Central memory CD8-positive, alpha-beta T cell (primary cell): Measurements from ENCODE around the gene MECR.
"Not testable (repeated sequence)": the region's sequence is repeated elsewhere in the genome, so short reads cannot be mapped to it uniquely, and the experiment has no call there.

Experiments
- ATAC-seq: fragments of 150-1000 bp; cut with Tn5 transposase; replicated peaks from 2 replicates; pipeline ENCODE4 v1.10.0; 2022; ENCODE audit warnings: mild to moderate bottlenecking, moderate FRiP score, moderate number of reproducible peaks; ENCODE audit not compliant: poor library complexity, severe bottlenecking; ENCODE audit errors: extremely low read depth
- DNase-seq, 2 donors: peaks; one replicate each; pipeline ENCODE4 v3.0.0; 2021; ENCODE audit warnings: low spot score in 2 of 2
- H3K27ac Mint-ChIP-seq: one replicate; pipeline ENCODE4 v1.8.0; 2022; ENCODE audit warnings: low read depth, mild to moderate bottlenecking, moderate library complexity, mixed read lengths
- H3K27me3 Mint-ChIP-seq: one replicate; pipeline ENCODE4 v1.8.0; 2022; ENCODE audit warnings: mixed read lengths
- H3K36me3 Mint-ChIP-seq: one replicate; pipeline ENCODE4 v1.8.0; 2022; ENCODE audit warnings: mild to moderate bottlenecking, moderate library complexity, mixed read lengths; ENCODE audit not compliant: insufficient read depth
- H3K4me1 Mint-ChIP-seq: one replicate; pipeline ENCODE4 v1.8.0; 2022; ENCODE audit warnings: mixed read lengths
- H3K4me3 Mint-ChIP-seq: one replicate; pipeline ENCODE4 v1.8.0; 2022; ENCODE audit warnings: mild to moderate bottlenecking, moderate library complexity, mixed read lengths
- H3K9me3 Mint-ChIP-seq: one replicate; pipeline ENCODE4 v1.8.0; 2022; ENCODE audit warnings: mixed read lengths

Gene MECR

GRCh38 chr1:29164588-29164987, 66.1 kb downstream of the MECR start:
- H3K9me3 Mint-ChIP-seq: no peaks in the 10 kb centered on the region
- no peak overlapping the region for H3K4me3 Mint-ChIP-seq
- peaks cover 42% of the 10 kb centered on the region for H3K36me3 Mint-ChIP-seq
- H3K27ac Mint-ChIP-seq: peak overlapping the region; percentile 55
- no peaks in the 10 kb centered on the region for H3K27me3 Mint-ChIP-seq
- ATAC-seq (no peak), DNase-seq (no peak)
- peaks cover 52% of the 10 kb centered on the region for H3K4me1 Mint-ChIP-seq

- DNase-seq (no peak), ATAC-seq (no peak)
- Mint-ChIP-seq H3K27me3 (no peaks in the 10 kb centered on the region), H3K9me3 (no peaks in the 10 kb centered on the region), H3K4me1 (peaks cover 37% of the 10 kb centered on the region), H3K36me3 (peaks cover 53% of the 10 kb centered on the region), H3K4me3 (no peak overlapping the region), H3K27ac (no peak overlapping the region)
Measured at GRCh38 chr1:29162476-29163138, 68.1 kb downstream of the MECR start.

DNA sequence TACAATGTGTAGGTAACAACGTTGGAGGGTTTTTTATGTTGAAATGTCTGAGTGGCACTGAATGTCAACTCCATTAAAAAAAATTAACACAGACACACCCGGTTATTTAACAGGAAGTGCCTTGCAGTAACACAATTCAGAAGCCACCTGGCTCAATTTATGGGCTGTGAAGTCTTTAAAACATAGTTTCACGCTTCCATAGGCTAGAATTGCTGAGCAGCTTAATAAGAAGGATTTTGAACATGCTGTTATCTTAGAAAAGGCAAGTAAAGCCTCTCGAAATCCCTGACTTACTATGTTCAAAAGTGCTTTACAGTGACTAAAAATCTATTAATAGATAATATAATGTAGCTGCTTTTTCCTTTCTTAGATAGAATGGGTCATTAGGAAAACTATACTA, 68.7 kb downstream of the MECR start:
- peaks cover 51% of the 10 kb centered on the region for H3K36me3 Mint-ChIP-seq

DNA sequence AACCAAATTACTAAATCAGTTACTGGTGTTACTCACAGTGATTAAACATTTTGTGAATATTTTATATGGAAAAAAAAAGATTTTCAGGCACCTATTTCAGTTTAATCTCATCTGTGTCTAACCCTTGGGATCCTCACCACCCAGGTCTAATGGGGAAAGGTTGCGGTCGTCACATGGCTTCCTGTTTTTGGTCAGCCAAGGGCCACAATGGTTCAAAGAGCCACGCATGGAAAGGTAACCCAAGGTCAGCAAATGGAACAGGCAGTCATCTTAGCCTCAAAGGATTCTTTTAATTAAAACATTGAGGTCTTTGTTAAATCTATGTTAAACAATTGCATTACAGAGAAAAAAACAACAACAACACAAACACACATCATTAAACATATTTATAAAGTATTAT, 71.0 kb downstream of the MECR start:
- Mint-ChIP-seq H3K9me3 (no peaks in the 10 kb centered on the region), H3K4me3 (no peak overlapping the region), H3K27me3 (no peaks in the 10 kb centered on the region), H3K36me3 (peaks cover 50% of the 10 kb centered on the region), H3K4me1 (peaks cover 13% of the 10 kb centered on the region), H3K27ac (no peak overlapping the region)
- ATAC-seq (no peak), DNase-seq (no peak)

More for the DNA sequence above, 68.7 kb downstream of the MECR start:
- H3K4me3 Mint-ChIP-seq: no peak overlapping the region
- no peak for DNase-seq
- no peaks in the 10 kb centered on the region for H3K9me3 Mint-ChIP-seq
- no peak for ATAC-seq
- peaks cover 33% of the 10 kb centered on the region for H3K4me1 Mint-ChIP-seq
- H3K27me3 Mint-ChIP-seq: no peaks in the 10 kb centered on the region
- peak overlapping the region; percentile 38 for H3K27ac Mint-ChIP-seq

DNA sequence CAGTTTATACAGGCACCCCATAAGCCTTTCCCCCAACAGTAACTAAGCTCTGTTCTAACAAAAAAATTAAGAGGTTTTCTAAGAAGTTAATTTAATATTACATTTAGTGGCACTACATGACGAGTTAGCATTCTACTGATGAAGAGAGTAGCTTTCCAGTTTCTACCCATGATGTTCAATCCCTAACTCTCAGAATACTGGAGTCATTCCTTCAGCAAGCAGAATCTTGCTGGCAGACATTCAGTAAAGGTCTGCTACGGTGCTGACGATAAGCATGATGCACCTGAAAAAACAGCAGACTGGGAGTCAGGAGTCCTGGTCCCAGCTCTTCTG, 73.5 kb downstream of the MECR start:
- peaks cover 5% of the 10 kb centered on the region for H3K4me1 Mint-ChIP-seq
- H3K27ac Mint-ChIP-seq: no peak overlapping the region
- H3K4me3 Mint-ChIP-seq: no peak overlapping the region
- DNase-seq (no peak), ATAC-seq (no peak)
- H3K27me3 Mint-ChIP-seq: no peaks in the 10 kb centered on the region
- H3K9me3 Mint-ChIP-seq: no peaks in the 10 kb centered on the region
- H3K36me3 Mint-ChIP-seq: peaks cover 72% of the 10 kb centered on the region

DNA sequence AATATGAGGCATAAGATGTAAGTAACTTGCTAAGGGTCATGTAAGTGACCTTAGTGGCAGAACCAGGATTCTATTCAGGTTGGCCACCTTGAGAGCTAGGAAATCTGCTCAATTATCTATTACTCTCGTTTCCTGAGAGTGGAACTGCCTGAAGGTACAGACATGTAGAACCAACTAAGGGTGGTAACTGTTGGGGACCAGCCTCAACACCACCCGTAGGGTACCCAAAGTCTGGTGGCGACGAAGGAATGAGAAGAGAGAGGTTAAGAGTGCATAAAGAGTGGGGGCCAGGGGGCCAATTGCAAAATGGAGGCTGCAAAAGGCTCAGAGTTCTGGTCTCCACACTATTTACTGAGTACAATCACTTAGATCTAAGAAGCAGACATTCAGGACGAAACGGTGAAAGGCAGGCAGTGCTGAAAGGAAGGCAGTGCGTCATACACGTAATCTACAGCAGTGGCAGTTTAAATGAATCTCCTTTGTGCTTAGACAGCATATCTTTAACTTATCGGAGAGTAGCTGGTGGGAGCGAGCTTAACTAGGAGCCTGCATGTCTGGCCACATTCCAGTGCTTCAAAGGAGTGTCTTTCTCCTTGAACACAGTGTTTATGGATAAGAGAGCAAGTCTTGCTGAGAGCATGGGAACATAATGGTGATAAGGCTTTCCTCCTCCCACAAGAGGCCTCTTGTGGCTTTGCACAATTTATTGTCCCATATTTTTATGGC, 74.0 kb downstream of the MECR start:
- Mint-ChIP-seq H3K4me3 (no peak overlapping the region), H3K27ac (no peak overlapping the region), H3K27me3 (no peaks in the 10 kb centered on the region), H3K36me3 (peaks cover 76% of the 10 kb centered on the region), H3K9me3 (no peaks in the 10 kb centered on the region), H3K4me1 (peaks cover 9% of the 10 kb centered on the region)
- no peak for DNase-seq
- no peak for ATAC-seq

DNA sequence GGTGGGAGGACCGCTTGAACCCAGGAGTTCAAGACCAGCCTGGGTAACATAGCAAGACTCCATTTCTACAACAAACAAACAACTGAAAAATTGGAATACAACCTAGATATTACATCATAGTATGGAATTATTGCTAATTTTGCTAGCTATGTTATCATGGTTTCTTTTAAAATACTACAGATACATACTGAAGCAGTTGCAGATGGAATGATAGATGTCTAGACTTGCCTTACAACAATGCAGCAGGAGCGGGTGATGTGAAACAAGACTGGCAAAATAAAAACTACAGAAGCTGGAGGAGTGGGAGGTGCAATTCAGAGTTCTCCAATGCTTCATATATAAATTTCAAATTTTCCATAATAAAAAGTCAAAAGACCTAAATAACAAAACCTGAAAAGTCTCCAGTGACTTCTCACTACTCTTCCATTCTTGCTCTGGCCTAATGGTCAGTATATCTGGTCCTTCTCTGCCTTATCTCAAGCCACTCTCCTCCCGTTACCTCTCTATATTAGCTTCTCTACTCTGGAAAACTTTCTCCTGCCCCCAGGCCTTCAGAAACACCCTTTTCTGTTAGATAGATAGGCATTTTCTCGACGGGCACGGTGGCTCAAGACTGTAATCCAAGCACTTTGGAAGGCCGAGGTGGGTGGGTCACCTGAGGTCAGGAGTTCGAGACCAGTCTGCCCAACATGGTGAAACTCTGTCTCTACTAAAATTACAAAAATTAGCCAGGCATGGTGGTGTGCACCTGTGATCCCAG, 78.5 kb downstream of the MECR start:
- H3K27me3 Mint-ChIP-seq: no peaks in the 10 kb centered on the region
- DNase-seq (no peak), ATAC-seq (no peak)
- H3K9me3 Mint-ChIP-seq: no peaks in the 10 kb centered on the region
- no peak overlapping the region for H3K27ac Mint-ChIP-seq
- H3K4me3 Mint-ChIP-seq: no peak overlapping the region
- peaks cover 92% of the 10 kb centered on the region for H3K36me3 Mint-ChIP-seq
- H3K4me1 Mint-ChIP-seq: peaks cover 27% of the 10 kb centered on the region

- H3K9me3 Mint-ChIP-seq, H3K4me3 Mint-ChIP-seq, ATAC-seq, DNase-seq, H3K27me3 Mint-ChIP-seq, H3K27ac Mint-ChIP-seq: not testable (repeated sequence)
- H3K36me3 Mint-ChIP-seq: peaks cover 94% of the 10 kb centered on the region
- peaks cover 27% of the 10 kb centered on the region for H3K4me1 Mint-ChIP-seq
Measured at GRCh38 chr1:29150346-29150745, 80.4 kb downstream of the MECR start.

DNA sequence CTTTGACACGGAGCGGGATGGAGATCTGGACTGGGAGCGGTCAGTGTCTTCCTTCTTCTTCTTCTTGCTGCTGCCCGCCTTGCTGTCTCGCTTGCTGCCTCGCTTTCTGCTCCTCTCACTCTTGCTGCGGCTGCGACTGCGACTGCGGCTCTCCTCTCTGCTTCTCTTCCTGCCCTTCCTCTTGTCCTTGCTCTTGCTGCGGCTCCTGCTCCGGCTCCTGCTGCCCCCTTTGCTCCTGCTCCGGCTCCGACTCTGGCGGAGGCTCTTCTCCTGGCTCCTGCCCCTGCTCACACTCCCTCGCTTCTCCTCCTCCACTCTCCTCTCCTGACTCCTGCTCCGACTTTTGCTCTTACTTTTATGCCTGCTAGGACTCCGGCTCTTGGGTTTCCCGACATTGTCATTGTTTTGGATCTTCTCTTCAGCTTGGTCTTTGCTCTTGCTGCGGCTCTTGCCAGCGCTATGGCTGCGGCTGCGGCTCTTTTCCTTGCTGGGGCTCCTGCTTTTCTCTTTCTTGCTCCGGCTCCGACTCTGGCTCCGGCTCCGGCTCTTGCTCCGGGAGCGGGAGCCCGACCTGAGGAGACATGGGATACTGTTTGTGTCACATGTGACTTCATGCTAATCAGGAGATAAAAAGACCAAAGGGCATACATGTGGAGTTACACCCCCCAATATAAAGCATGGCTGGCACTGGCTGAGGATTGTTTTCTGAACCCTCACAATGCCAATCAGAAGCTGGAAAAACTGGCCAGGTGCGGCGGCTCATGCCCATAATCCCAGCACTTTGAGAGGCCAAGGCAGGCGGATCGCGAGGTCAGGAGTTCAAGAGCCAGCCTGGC, 81.9 kb downstream of the MECR start:
- Mint-ChIP-seq H3K36me3 (peaks cover 83% of the 10 kb centered on the region), H3K4me1 (peaks cover 27% of the 10 kb centered on the region), H3K9me3 (no peaks in the 10 kb centered on the region), H3K27me3 (no peaks in the 10 kb centered on the region), H3K4me3 (no peak overlapping the region), H3K27ac (peak overlapping the region; percentile 62)
- ATAC-seq (no peak), DNase-seq (no peak)

GRCh38 chr1:29145739-29146437, 84.8 kb downstream of the MECR start:
- H3K27ac Mint-ChIP-seq: no peak overlapping the region

DNA sequence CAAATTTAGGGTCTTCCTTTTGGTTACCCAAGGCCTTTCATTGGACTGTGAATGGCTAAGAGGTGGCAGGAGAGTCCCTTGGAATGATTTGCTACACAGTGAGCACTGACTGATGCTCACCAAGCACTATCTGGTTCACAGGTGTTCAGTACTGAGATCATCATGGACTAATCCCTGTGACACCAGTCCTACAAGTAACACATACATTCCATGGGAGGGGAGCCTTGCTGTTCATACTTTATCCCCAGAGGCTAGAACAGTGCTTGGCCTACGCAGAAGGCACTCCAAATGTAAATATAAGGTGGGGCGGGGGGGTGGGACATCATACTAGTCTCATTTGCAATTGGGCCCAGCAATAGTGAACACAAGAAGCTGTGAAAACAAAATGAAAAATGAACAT, 86.6 kb downstream of the MECR start:
- Mint-ChIP-seq H3K27me3 (no peaks in the 10 kb centered on the region), H3K36me3 (peaks cover 38% of the 10 kb centered on the region), H3K27ac (no peak overlapping the region), H3K4me1 (peaks cover 7% of the 10 kb centered on the region), H3K9me3 (no peaks in the 10 kb centered on the region), H3K4me3 (no peak overlapping the region)
- DNase-seq (no peak), ATAC-seq (no peak)

More at GRCh38 chr1:29145739-29146437, 84.8 kb downstream of the MECR start:
- no peak overlapping the region for H3K4me3 Mint-ChIP-seq
- H3K9me3 Mint-ChIP-seq: no peaks in the 10 kb centered on the region
- H3K36me3 Mint-ChIP-seq: peaks cover 54% of the 10 kb centered on the region
- ATAC-seq (no peak), DNase-seq (no peak)
- no peaks in the 10 kb centered on the region for H3K27me3 Mint-ChIP-seq
- H3K4me1 Mint-ChIP-seq: peaks cover 12% of the 10 kb centered on the region

DNA sequence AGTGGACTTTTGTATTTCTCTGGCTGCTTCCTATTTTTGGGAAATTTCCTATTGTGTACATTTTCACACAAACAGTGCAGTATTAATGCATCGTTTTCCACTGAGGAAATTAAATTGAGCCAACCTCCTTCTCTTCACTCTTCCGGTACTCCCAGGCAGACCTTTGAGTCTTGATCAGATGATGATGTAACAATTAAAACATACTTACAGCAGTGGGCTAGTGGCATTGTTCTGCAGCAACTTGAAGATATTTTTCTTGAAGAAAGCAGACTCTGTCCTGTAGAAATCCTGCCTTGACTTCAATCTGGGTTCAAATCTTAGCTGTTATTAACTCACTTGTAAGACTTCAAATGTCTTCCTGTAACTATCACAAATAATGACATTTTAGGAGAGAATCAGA, 88.0 kb downstream of the MECR start:
- H3K4me3 Mint-ChIP-seq: no peak overlapping the region
- no peaks in the 10 kb centered on the region for H3K27me3 Mint-ChIP-seq
- no peaks in the 10 kb centered on the region for H3K9me3 Mint-ChIP-seq
- no peak for ATAC-seq
- H3K4me1 Mint-ChIP-seq: no peaks in the 10 kb centered on the region
- peaks cover 23% of the 10 kb centered on the region for H3K36me3 Mint-ChIP-seq
- no peak for DNase-seq
- no peak overlapping the region for H3K27ac Mint-ChIP-seq
